ENCODE data around the gene BCL11B.
A peak's percentile ranks its signal among the peaks of the same experiment; 100 is the strongest.

DNA sequence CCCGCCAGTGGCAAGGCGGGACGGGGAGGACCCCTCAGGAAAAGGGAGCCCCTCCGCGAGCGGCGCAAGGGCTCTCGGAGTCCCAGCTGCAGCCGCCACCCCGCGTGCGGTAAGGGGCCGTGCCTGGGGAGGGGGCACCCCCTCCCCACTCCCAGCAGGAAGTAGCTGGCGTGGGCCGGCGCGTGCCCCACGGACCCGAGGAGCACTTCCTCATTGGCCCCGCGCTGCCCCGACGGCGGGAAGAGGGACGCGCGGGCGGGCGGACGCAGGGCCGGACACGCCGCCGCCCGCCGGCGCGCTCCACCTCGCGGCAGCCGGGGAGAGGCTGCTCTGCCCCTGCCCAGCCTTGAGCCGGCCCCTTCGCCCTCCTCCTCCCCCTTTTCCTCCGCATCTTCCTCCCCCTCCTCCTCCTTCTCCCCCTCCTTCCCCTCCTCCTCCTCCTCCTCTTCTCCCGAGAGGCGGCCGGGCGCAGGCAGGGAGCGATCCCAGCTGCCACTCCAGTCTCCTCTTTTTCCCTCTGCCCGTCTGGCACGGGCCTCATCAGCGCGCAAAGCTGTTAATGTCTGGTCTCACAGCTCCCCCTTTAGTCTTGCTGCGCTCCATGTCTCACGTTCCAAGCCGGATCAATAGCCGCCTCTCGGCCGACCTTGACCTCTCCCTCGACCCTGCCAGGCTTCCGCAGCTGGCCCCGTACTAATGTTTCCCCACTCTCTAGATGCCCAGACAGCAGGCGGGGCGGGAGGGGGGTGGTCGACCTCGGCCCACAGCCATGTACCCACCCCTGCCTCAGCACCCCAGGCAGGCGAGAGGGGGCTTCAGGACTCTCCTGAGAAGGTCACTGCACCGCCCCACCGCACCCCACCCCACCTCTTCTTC, 2.6 kb upstream of the BCL11B start:
- no peak for TF ChIP-seq EP300 (IDR thresholded peaks at IDR 0.05; ENCODE audit: borderline replicate concordance in 1 of 2, control insufficient read depth in 1 of 2, low read depth in 2 of 2, low read length in 2 of 2)
- no peak for TF ChIP-seq POLR2AphosphoS5 (IDR thresholded peaks at IDR 0.05; ENCODE audit: low read length)
- TF ChIP-seq JUNB (IDR thresholded peaks at IDR 0.05) = no peak
- TF ChIP-seq, protein P1, sequence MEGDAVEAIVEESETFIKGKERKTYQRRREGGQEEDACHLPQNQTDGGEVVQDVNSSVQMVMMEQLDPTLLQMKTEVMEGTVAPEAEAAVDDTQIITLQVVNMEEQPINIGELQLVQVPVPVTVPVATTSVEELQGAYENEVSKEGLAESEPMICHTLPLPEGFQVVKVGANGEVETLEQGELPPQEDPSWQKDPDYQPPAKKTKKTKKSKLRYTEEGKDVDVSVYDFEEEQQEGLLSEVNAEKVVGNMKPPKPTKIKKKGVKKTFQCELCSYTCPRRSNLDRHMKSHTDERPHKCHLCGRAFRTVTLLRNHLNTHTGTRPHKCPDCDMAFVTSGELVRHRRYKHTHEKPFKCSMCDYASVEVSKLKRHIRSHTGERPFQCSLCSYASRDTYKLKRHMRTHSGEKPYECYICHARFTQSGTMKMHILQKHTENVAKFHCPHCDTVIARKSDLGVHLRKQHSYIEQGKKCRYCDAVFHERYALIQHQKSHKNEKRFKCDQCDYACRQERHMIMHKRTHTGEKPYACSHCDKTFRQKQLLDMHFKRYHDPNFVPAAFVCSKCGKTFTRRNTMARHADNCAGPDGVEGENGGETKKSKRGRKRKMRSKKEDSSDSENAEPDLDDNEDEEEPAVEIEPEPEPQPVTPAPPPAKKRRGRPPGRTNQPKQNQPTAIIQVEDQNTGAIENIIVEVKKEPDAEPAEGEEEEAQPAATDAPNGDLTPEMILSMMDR (IDR thresholded peaks at IDR 0.05 in 2 of 3, conservative IDR thresholded peaks at IDR 0.05 in 1 of 3; ENCODE audit: control insufficient read depth in 2 of 3, extremely low read depth in 1 of 3, insufficient read depth in 1 of 3, low read depth in 3 of 3, low read length in 3 of 3) = peak in 1 of 3 experiments; percentile 33; a peak in 2 of 6 replicates
- TF ChIP-seq JUND (IDR thresholded peaks at IDR 0.05; ENCODE audit: low read depth, low read length) = no peak
